K562 (cell line): Measurements from ENCODE around the gene RTCA. TPM values are rescaled to one million over a fixed set of nuclear protein-coding genes. Genes with fewer than 3 reads are reported as not detected.

Source experiments
- ATF7 ChIP-seq: fragments of 450-650 bp; IDR thresholded peaks from 2 replicates; pipeline ENCODE4 v1.7.1; 2014; ENCODE audit warnings: mild to moderate bottlenecking, moderate library complexity
- DLX4 ChIP-seq: fragments of 250-450 bp; sonication (Bioruptor Pico); IDR thresholded peaks from 2 replicates; pipeline ENCODE4 v1.6.1; 2021; ENCODE audit warnings: mild to moderate bottlenecking
- E2F3 ChIP-seq: fragments of 250-450 bp; sonication (Bioruptor Pico); IDR thresholded peaks from 2 replicates; pipeline ENCODE4 v1.4.0; 2020; ENCODE audit warnings: mild to moderate bottlenecking
- GMEB1 ChIP-seq: fragments of 250-450 bp; sonication (Bioruptor Pico); IDR thresholded peaks from 2 replicates; pipeline ENCODE4 v1.4.0; 2020; ENCODE audit warnings: mild to moderate bottlenecking
- HDAC1 ChIP-seq, 2 experiments: fragments of 450-650 bp; IDR thresholded peaks; 2 replicates each; pipeline ENCODE4 v1.6.1; 2016 to 2017; ENCODE audit warnings: inconsistent platforms in 1 of 2, mild to moderate bottlenecking in 1 of 2, moderate library complexity in 1 of 2
- HNRNPLL ChIP-seq: fragments of 200-400 bp; formaldehyde crosslinking; IDR thresholded peaks from 2 replicates; pipeline ENCODE4 v1.6.1; 2017; ENCODE audit warnings: low read length, low read depth, mild to moderate bottlenecking; ENCODE audit not compliant: poor library complexity, severe bottlenecking
- MAZ ChIP-seq, 2 experiments: fragments of 450-650 bp in 1 of 2; sonication (generic) in 1 of 2; formaldehyde crosslinking; IDR thresholded peaks in 1 of 2; conservative IDR thresholded peaks in 1 of 2; 2 replicates each; pipeline versions ENCODE4 v1.4.0 to v1.5.0; 2020; ENCODE audit warnings: mild to moderate bottlenecking in 1 of 2, missing genetic modification reagents in 1 of 2
- NFE2 ChIP-seq: IDR thresholded peaks from 2 replicates; pipeline ENCODE4 v1.6.1; 2014; ENCODE audit warnings: antibody characterized with exemption, low read depth
- PHTF2 ChIP-seq: fragments of 250-450 bp; sonication (Bioruptor Pico); IDR thresholded peaks from 2 replicates; pipeline ENCODE4 v1.5.0; 2021; ENCODE audit warnings: mild to moderate bottlenecking
- POLR2AphosphoS2 ChIP-seq: IDR thresholded peaks from 2 replicates; pipeline ENCODE4 v1.6.1; 2012; ENCODE audit warnings: low read length, improper control_type of control experiment
- SMARCA4 ChIP-seq: fragments of 450-650 bp; IDR thresholded peaks from 2 replicates; pipeline ENCODE4 v1.6.1; 2016
- SMARCC2 ChIP-seq: fragments of 450-650 bp; IDR thresholded peaks from 2 replicates; pipeline ENCODE4 v1.6.1; 2017; ENCODE audit warnings: antibody characterized with exemption, moderate library complexity, mild to moderate bottlenecking, low read depth
- STAT5A ChIP-seq: IDR thresholded peaks from 2 replicates; pipeline ENCODE4 v1.6.1; 2012; ENCODE audit warnings: low read length, inconsistent platforms, borderline replicate concordance
- THRA ChIP-seq: fragments of 450-650 bp; IDR thresholded peaks from 2 replicates; pipeline ENCODE4 v1.6.1; 2017; ENCODE audit warnings: mild to moderate bottlenecking, moderate library complexity
- ZBTB12 ChIP-seq: fragments of 250-450 bp; sonication (Bioruptor Pico); IDR thresholded peaks from 2 replicates; pipeline ENCODE4 v1.4.0; 2020
- ZBTB7A ChIP-seq: IDR thresholded peaks from 2 replicates; pipeline ENCODE4 v1.6.1; 2011; ENCODE audit warnings: low read depth, mild to moderate bottlenecking, low read length, moderate library complexity, borderline replicate concordance; ENCODE audit not compliant: control insufficient read depth
- ZFP1 ChIP-seq: fragments of 450-650 bp; formaldehyde crosslinking; IDR thresholded peaks from 2 replicates; pipeline ENCODE4 v1.4.0; 2020; ENCODE audit warnings: mild to moderate bottlenecking, mixed read lengths
- ZNF133 ChIP-seq: fragments of 250-450 bp; sonication (Bioruptor Pico); IDR thresholded peaks from 2 replicates; pipeline ENCODE4 v1.4.0; 2020; ENCODE audit warnings: mild to moderate bottlenecking
- ZNF75A ChIP-seq: fragments of 450-650 bp; formaldehyde crosslinking; IDR thresholded peaks from 2 replicates; pipeline ENCODE4 v1.4.0; 2020; ENCODE audit warnings: mild to moderate bottlenecking
- ZSCAN32 ChIP-seq: fragments of 450-650 bp; formaldehyde crosslinking; IDR thresholded peaks from 2 replicates; pipeline ENCODE4 v1.4.0; 2020; ENCODE audit warnings: mild to moderate bottlenecking, moderate library complexity
- polyA plus RNA-seq, 8 experiments: library from polyadenylated mRNA; depleted of rRNA in 4 of 8; stranded (reverse) in 5 of 8; unstranded in 3 of 8; fragments of >200 nt; fragmentation: Nextera tagmentation in 2 of 8; fragmentation: Illumina TruSeq in 1 of 8; extraction: Ambion mirVana in 2 of 8; extraction: Trizol in 1 of 8; gene quantifications; 2 replicates each; pipeline versions ENCODE4 v1.2.1 to v1.2.3, GENCODE V29; 2011 to 2014; ENCODE audit warnings: inconsistent platforms in 1 of 8, missing spikeins in 1 of 8
- total RNA-seq, 7 experiments: library from RNA; depleted of rRNA in 6 of 7; stranded (reverse); fragments of >200 nt in 6 of 7; fragmentation: Illumina TruSeq in 2 of 7; extraction: Trizol in 2 of 7; gene quantifications; 2 replicates each; pipeline versions ENCODE4 v1.2.1 to v1.2.3, GENCODE V29; 2011 to 2021; ENCODE audit warnings: low replicate concordance in 1 of 7
- TF ChIP-seq, protein P1 (sequence below): sonication (generic); formaldehyde crosslinking; IDR thresholded peaks from 2 replicates; pipeline ENCODE4 v1.8.0; 2022; ENCODE audit warnings: mild to moderate bottlenecking, missing genetic modification reagents

Gene RTCA
- total and polyA plus RNA-seq, 9 of the 15 experiments (the other 6 are each of a cell fraction or from before 2014, with no cell fraction given), result 11.6 to 57.2 (median 43.2) TPM

DNA sequence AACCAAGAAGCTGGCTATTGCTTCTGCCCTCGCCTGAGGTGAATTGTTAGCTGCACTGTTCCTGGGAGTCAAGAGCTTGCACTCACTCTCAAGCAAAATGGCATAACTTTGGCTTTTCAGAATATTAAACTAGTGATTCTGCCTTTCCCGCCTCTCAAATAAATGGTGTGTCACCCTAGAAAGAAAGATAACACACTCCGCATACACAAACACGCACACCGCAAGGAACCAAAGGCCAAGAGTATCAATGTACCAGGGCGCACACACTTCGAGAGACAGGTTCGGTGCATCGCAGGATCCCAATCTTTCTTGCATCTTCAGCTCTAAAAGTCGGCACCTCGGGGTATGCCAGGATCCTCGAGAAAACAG is 470 bp upstream of the RTCA start (continued):
- TF ChIP-seq THRA, result no peak
- no peak for TF ChIP-seq PHTF2
- TF ChIP-seq E2F3 (CRISPR knock-in tag), result peak; percentile 12; the same call in 1 of the 2 replicates
- no peak for TF ChIP-seq DLX4 (CRISPR knock-in tag)
- TF ChIP-seq SMARCC2, result peak; percentile 67
- TF ChIP-seq, protein P1, sequence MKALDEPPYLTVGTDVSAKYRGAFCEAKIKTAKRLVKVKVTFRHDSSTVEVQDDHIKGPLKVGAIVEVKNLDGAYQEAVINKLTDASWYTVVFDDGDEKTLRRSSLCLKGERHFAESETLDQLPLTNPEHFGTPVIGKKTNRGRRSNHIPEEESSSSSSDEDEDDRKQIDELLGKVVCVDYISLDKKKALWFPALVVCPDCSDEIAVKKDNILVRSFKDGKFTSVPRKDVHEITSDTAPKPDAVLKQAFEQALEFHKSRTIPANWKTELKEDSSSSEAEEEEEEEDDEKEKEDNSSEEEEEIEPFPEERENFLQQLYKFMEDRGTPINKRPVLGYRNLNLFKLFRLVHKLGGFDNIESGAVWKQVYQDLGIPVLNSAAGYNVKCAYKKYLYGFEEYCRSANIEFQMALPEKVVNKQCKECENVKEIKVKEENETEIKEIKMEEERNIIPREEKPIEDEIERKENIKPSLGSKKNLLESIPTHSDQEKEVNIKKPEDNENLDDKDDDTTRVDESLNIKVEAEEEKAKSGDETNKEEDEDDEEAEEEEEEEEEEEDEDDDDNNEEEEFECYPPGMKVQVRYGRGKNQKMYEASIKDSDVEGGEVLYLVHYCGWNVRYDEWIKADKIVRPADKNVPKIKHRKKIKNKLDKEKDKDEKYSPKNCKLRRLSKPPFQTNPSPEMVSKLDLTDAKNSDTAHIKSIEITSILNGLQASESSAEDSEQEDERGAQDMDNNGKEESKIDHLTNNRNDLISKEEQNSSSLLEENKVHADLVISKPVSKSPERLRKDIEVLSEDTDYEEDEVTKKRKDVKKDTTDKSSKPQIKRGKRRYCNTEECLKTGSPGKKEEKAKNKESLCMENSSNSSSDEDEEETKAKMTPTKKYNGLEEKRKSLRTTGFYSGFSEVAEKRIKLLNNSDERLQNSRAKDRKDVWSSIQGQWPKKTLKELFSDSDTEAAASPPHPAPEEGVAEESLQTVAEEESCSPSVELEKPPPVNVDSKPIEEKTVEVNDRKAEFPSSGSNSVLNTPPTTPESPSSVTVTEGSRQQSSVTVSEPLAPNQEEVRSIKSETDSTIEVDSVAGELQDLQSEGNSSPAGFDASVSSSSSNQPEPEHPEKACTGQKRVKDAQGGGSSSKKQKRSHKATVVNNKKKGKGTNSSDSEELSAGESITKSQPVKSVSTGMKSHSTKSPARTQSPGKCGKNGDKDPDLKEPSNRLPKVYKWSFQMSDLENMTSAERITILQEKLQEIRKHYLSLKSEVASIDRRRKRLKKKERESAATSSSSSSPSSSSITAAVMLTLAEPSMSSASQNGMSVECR (CRISPR knock-in tag), result no peak
- no peak for TF ChIP-seq ZSCAN32 (CRISPR knock-in tag)
- TF ChIP-seq NFE2, result peak; percentile 63
- TF ChIP-seq ZBTB7A, result no peak
- TF ChIP-seq MAZ (CRISPR knock-in tag; conservative IDR thresholded peaks at IDR 0.05 in 1 of 2, IDR thresholded peaks at IDR 0.05 in 1 of 2), result no peak
- TF ChIP-seq SMARCA4, result peak; percentile 75
- no peak for TF ChIP-seq POLR2AphosphoS2
- peak in 1 of 2 experiments; percentile 30; a peak in 2 of 4 replicates for TF ChIP-seq HDAC1 (IDR thresholded peaks at IDR 0.05)
- TF ChIP-seq ATF7, result no peak
- no peak for TF ChIP-seq STAT5A
- TF ChIP-seq ZNF75A (CRISPR knock-in tag), result 0 out of 2 replicates have a peak, but pooled peaks have one; percentile 30
- TF ChIP-seq HNRNPLL, result no peak
- TF ChIP-seq ZBTB12, result no peak
- TF ChIP-seq ZFP1 (CRISPR knock-in tag), result no peak
- TF ChIP-seq ZNF133 (CRISPR knock-in tag), result no peak
- 0 out of 2 replicates have a peak, but pooled peaks have one; percentile 21 for TF ChIP-seq GMEB1 (CRISPR knock-in tag)
